Peyer's patch (tissue), 4 donors: Measurements from ENCODE around the gene ATAD5. TPM values are rescaled to one million over a fixed set of nuclear protein-coding genes. Genes with fewer than 3 reads are reported as not detected.
A peak's percentile ranks its signal among the peaks of the same experiment; 100 is the strongest.

ENCODE experiments used
- DNase-seq, 3 donors: peaks; one replicate each; pipeline ENCODE4 v3.0.0-alpha.2; 2017 to 2019
- H3K27ac ChIP-seq, 4 donors: fragments of 200-600 bp; sonication (generic); one replicate each; pipeline ENCODE4 v1.5.1; 2016 to 2019
- H3K27me3 ChIP-seq, 2 donors: fragments of 200-600 bp; sonication (generic); one replicate each; pipeline ENCODE4 v1.5.1; 2019
- H3K36me3 ChIP-seq, 3 donors: fragments of 200-600 bp; sonication (generic); one replicate each; pipeline ENCODE4 v1.5.1; 2016 to 2019
- H3K4me1 ChIP-seq, 4 donors: fragments of 200-600 bp; sonication (generic); one replicate each; pipeline ENCODE4 v1.5.1; 2016 to 2019
- H3K4me3 ChIP-seq, 4 donors: fragments of 200-600 bp; sonication (generic); 1 replicate in 3 of 4; 2 replicates in 1 of 4; pipeline ENCODE4 v1.5.1; 2016 to 2019; ENCODE audit warnings: mild to moderate bottlenecking in 1 of 4
- H3K9me3 ChIP-seq, 4 donors: fragments of 200-600 bp; sonication (generic); one replicate each; pipeline ENCODE4 v1.5.1; 2016 to 2019; ENCODE audit warnings: mild to moderate bottlenecking in 1 of 4
- CTCF ChIP-seq, 6 experiments: fragments of 450-650 bp in 4 of 6; fragments of 200-600 bp in 2 of 6; sonication (generic) in 1 of 6; IDR thresholded peaks; one replicate each; pipeline ENCODE4 v1.5.1; 2017 to 2019; ENCODE audit warnings: antibody characterized with exemption in 6 of 6, mild to moderate bottlenecking in 3 of 6, moderate library complexity in 1 of 6
- POLR2A ChIP-seq, 2 donors: fragments of 450-650 bp; IDR thresholded peaks; one replicate each; pipeline ENCODE4 v1.5.1; 2017; ENCODE audit warnings: antibody characterized with exemption in 2 of 2, mild to moderate bottlenecking in 2 of 2, moderate library complexity in 2 of 2
- total RNA-seq, 4 donors: library from RNA; depleted of rRNA; stranded (reverse); fragments of >200 nt; gene quantifications; one replicate each; pipeline ENCODE4 v1.1.0, GENCODE V29; 2016

ATAD5 gene
- total RNA-seq, 4 donors from 2014 or later = 2.3 to 14.0 (median 2.6) TPM

GRCh38 chr17:30824356-30825145 is 7.2 kb upstream of the ATAD5 start, which contains the start of gene CRLF3:
CRLF3 (minus strand) TSS chr17:30824692; CDS start chr17:30824651, 41 bp downstream.
- H3K4me1 ChIP-seq = peaks cover 5 to 45% (median 10%) of the 10 kb centered on the region in 4 donors
- no peaks in the 10 kb centered on the region for H3K9me3 ChIP-seq
- DNase-seq = peak; percentile 85 to 95 (median 94)
- TF ChIP-seq CTCF (IDR thresholded peaks at IDR 0.05) (peak; percentile 43 to 82 (median 67)), POLR2A (IDR thresholded peaks at IDR 0.05) (peak; percentile 60 to 77)
- H3K36me3 ChIP-seq = no peaks in the 10 kb centered on the region
- peak within 1 kb of the TSS; percentile 67 to 99 (median 98) for H3K4me3 ChIP-seq
- peak within 1 kb of the TSS; percentile 88 to 95 (median 90) for H3K27ac ChIP-seq
- no peaks in the 10 kb centered on the region for H3K27me3 ChIP-seq

GRCh38 chr17:30827082-30827481 is 4.7 kb upstream of the ATAD5 start:
- Histone ChIP-seq H3K36me3 (no peaks in the 10 kb centered on the region), H3K4me3 (no peak overlapping the region), H3K9me3 (no peaks in the 10 kb centered on the region), H3K27me3 (no peaks in the 10 kb centered on the region), H3K4me1 (peaks cover 0 to 41% (median 6%) of the 10 kb centered on the region in 4 donors), H3K27ac (no peak overlapping the region)
- DNase-seq = no peak
- no peak for TF ChIP-seq POLR2A (IDR thresholded peaks at IDR 0.05)

GRCh38 chr17:30829022-30829421 is 2.7 kb upstream of the ATAD5 start:
- Histone ChIP-seq H3K4me3 (no peak overlapping the region), H3K9me3 (no peaks in the 10 kb centered on the region), H3K27ac (no peak overlapping the region), H3K36me3 (no peaks in the 10 kb centered on the region), H3K27me3 (no peaks in the 10 kb centered on the region), H3K4me1 (peaks cover 0 to 30% (median 9%) of the 10 kb centered on the region in 4 donors)
- no peak for DNase-seq
- TF ChIP-seq CTCF (IDR thresholded peaks at IDR 0.05) (no peak), POLR2A (IDR thresholded peaks at IDR 0.05) (no peak)

- Histone ChIP-seq H3K36me3 (no peaks in the 10 kb centered on the region), H3K27ac (peak overlapping the region in 3 of 4 donors; percentile 7 to 58 (median 41)), H3K4me3 (peak overlapping the region; percentile 64 to 82 (median 78)), H3K4me1 (peaks cover 0 to 18% (median 3%) of the 10 kb centered on the region in 4 donors), H3K27me3 (no peaks in the 10 kb centered on the region), H3K9me3 (no peaks in the 10 kb centered on the region)
- TF ChIP-seq CTCF (IDR thresholded peaks at IDR 0.05) = no peak
- TF ChIP-seq POLR2A (IDR thresholded peaks at IDR 0.05) = no peak
- no peak for DNase-seq
Observed at GRCh38 chr17:30831257-30831656, 509 bp upstream of the ATAD5 start.

GRCh38 chr17:30832438-30833124 is 815 bp downstream of the ATAD5 start:
- Histone ChIP-seq H3K27ac (peak overlapping the region in 1 of 4 donors; percentile 41), H3K4me3 (peak overlapping the region; percentile 64 to 82 (median 78)), H3K4me1 (peaks cover 0 to 13% (median 3%) of the 10 kb centered on the region in 4 donors), H3K36me3 (no peaks in the 10 kb centered on the region), H3K9me3 (no peaks in the 10 kb centered on the region), H3K27me3 (no peaks in the 10 kb centered on the region)
- no peak for DNase-seq
- TF ChIP-seq POLR2A (IDR thresholded peaks at IDR 0.05) (no peak), CTCF (IDR thresholded peaks at IDR 0.05) (no peak)
